Measurements from ENCODE around the gene CCDC78. TPM values are rescaled to one million over a fixed set of nuclear protein-coding genes. Genes with fewer than 3 reads are reported as not detected.

Gene CCDC78
- total and polyA plus RNA-seq, 2 experiments from 2014 or later: 10.5 to 12.6 TPM

DNA sequence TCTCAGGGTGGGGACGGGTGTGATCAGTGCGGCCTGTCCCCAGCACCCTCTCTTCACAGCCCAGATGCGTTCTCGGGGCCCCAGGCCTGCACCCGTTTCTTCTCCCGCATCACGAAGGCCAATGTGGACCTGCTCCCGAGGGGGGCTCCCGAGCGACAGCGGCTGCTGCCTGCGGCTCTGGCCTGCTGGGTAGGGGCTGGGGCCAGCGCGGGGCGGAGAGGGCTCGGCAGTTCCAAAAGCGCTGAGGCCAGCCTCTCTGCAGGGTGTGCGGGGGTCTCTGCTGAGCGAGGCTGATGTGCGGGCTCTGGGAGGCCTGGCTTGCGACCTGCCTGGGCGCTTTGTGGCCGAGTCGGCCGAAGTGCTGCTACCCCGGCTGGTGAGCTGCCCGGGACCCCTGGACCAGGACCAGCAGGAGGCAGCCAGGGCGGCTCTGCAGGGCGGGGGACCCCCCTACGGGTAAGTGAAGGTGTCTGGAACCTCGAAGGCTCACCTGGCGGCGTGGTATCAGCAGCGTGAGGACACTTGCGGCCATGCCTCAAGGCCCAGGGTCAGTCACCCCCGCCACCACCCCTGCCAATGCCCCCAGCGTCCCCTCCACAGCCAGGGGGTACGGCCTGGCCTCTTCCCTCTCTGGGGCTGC lies 38.7 kb upstream of the CCDC78 start (continued):
- no peak for TF ChIP-seq ZNF462 (CRISPR knock-in tag; IDR thresholded peaks at IDR 0.05)
- no peak for TF ChIP-seq EZH2 (IDR thresholded peaks at IDR 0.05; ENCODE audit: low read depth, unreplicated experiment)
- no peak for TF ChIP-seq REST (IDR thresholded peaks at IDR 0.05; ENCODE audit: unreplicated experiment)
- no peak for TF ChIP-seq EZH2phosphoT487 (IDR thresholded peaks at IDR 0.05; ENCODE audit: unreplicated experiment)
- TF ChIP-seq CTCF (conservative IDR thresholded peaks at IDR 0.05; ENCODE audit: low read depth in 2 of 2): no peak
- no peak for TF ChIP-seq STAT1 (IDR thresholded peaks at IDR 0.05; ENCODE audit: unreplicated experiment)
- no peak for TF ChIP-seq JUNB (IDR thresholded peaks at IDR 0.05; ENCODE audit: unreplicated experiment)
- TF ChIP-seq NANOG (IDR thresholded peaks at IDR 0.05; ENCODE audit: borderline replicate concordance): no peak
- TF ChIP-seq CREB1 (CRISPR knock-in tag; IDR thresholded peaks at IDR 0.05; ENCODE audit: low read depth): no peak

All from GM23338 (cell line).